Transverse colon (tissue), 4 donors: Measurements from ENCODE around the gene NOTUM. TPM values are rescaled to one million over a fixed set of nuclear protein-coding genes. Genes with fewer than 3 reads are reported as not detected.
"Not testable (repeated sequence)": the region's sequence is repeated elsewhere in the genome, so short reads cannot be mapped to it uniquely, and the experiment has no call there.

ENCODE experiments used
- DNase-seq: peaks from one replicate; pipeline ENCODE4 v3.0.0-alpha.2; 2019
- H3K27ac ChIP-seq, 4 donors: fragments of 200-600 bp; sonication (generic); 2 replicates each; pipeline ENCODE4 v1.5.1; 2016 to 2018; ENCODE audit warnings: inconsistent platforms in 4 of 4
- H3K27me3 ChIP-seq: fragments of 200-600 bp; sonication (generic); 2 replicates; pipeline ENCODE4 v1.5.1; 2017; ENCODE audit warnings: inconsistent platforms
- H3K36me3 ChIP-seq, 4 donors: fragments of 200-600 bp; sonication (generic); 2 replicates each; pipeline ENCODE4 v1.5.1; 2017 to 2019; ENCODE audit warnings: inconsistent platforms in 4 of 4
- H3K4me1 ChIP-seq, 4 donors: fragments of 200-600 bp; sonication (generic); 2 replicates each; pipeline ENCODE4 v1.5.1; 2017 to 2020; ENCODE audit warnings: inconsistent platforms in 4 of 4
- H3K4me3 ChIP-seq, 4 donors: fragments of 200-600 bp; sonication (generic); 1 replicate in 1 of 4; 2 replicates in 3 of 4; pipeline versions ENCODE4 v1.5.1 to v1.6.1; 2017 to 2019; ENCODE audit warnings: inconsistent platforms in 4 of 4
- H3K9me3 ChIP-seq, 2 donors: fragments of 200-600 bp; sonication (generic); 2 replicates each; pipeline ENCODE4 v1.5.1; 2017 to 2019; ENCODE audit warnings: inconsistent platforms in 2 of 2
- EP300 ChIP-seq: sonication (generic); formaldehyde crosslinking; IDR thresholded peaks from one replicate; pipeline ENCODE4 v1.6.1; 2017; ENCODE audit warnings: antibody characterized with exemption, low read depth
- POLR2A ChIP-seq: fragments of 450-650 bp; IDR thresholded peaks from one replicate; pipeline ENCODE4 v1.6.1; 2016; ENCODE audit warnings: antibody characterized with exemption, mild to moderate bottlenecking, moderate library complexity
- POLR2AphosphoS5 ChIP-seq, 3 donors: sonication (generic); formaldehyde crosslinking; IDR thresholded peaks; one replicate each; pipeline ENCODE4 v1.6.1; 2016; ENCODE audit warnings: antibody characterized with exemption in 3 of 3
- WGBS, 2 donors: methylation state at CpG; one replicate each; pipeline ENCODE4 v1.1.5; 2018; ENCODE audit warnings: low coverage in 1 of 2; 5-methylcytosine and 5-hydroxymethylcytosine counted together
- in situ Hi-C, 4 donors: fragments of 200-750 bp; cut with MboI; loops; one replicate each; pipeline versions ENCODE4 v1.15.0 to v1.15.1; 2017; ENCODE audit warnings: low sequenced_read_pairs in 3 of 4, low pct_ligation_motif_present in 1 of 4, low pct_unique_long_range_greater_than_20kb in 1 of 4
- intact Hi-C: fragments of 100-400 bp; cut with DNase I; formaldehyde crosslinking; loops from one replicate; pipeline ENCODE4 v1.15.1; 2023; ENCODE audit warnings: low total_unique reads
- total RNA-seq, 4 donors: library from RNA; depleted of rRNA; stranded (reverse); fragments of >200 nt; gene quantifications; one replicate each; pipeline ENCODE4 v1.1.0, GENCODE V29; 2016
- TF ChIP-seq, protein P1 (sequence below), 5 experiments: fragments of 200-600 bp in 3 of 5; fragments of 450-650 bp in 2 of 5; sonication (generic) in 3 of 5; IDR thresholded peaks; 1 replicate in 2 of 5; 2 replicates in 3 of 5; pipeline ENCODE4 v1.5.1; 2016 to 2017; ENCODE audit warnings: antibody characterized with exemption in 5 of 5, inconsistent platforms in 3 of 5, mild to moderate bottlenecking in 2 of 5, moderate library complexity in 1 of 5

NOTUM gene
- total RNA-seq, 4 donors from 2014 or later, result not detected

DNA sequence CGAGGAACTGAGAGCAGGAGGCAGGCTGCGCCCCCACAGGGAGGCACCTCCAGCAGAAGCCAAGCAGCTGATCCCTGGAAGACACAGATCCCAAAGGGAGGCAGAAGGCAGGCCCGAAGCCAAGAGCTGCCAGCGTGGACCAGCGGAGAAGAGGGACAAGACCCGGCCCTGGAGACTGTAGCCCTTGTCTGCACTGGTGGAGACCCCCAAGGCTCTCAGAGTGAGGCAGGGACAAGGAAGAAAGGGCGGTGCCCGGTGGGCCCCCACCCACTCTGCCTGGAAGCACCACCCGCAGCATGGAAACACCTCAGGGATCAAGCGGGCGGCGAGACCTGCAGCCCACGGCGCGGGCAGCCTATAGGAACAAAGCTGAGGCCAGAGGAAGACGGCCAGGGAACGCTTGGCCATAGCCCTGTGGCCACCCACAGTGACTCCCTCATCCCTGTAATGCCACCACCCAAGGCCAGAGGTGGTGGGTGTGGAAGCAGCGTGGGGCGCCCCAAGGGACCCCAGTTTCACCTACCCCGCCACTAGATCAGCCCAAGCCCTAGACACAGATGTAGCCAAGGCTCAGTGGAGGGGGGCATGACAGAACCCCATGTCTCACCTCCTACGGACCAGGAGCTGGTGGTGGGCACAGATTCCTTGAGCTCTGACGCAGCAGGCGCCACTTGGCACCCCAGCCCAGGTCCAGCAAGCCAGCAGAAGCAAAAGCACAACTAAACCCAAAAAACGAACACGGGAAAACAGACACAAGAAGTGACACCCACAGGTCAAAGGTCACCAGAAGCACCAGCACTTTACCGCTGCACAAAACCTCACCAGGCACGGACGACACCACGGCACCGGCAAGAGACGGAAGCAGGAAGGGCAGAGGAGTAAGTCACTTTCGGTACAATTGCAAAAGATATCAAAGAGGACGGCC, 40.1 kb downstream of the NOTUM start:
- Histone ChIP-seq H3K27ac (peak overlapping the region in 2 of 4 donors; percentile 7 to 89), H3K36me3 (peaks cover 0 to 7% (median 1%) of the 10 kb centered on the region in 4 donors), H3K4me3 (no peak overlapping the region), H3K4me1 (peaks cover 34 to 90% (median 76%) of the 10 kb centered on the region in 4 donors), H3K27me3 (no peaks in the 10 kb centered on the region), H3K9me3 (no peaks in the 10 kb centered on the region)
- no peak for DNase-seq
- in situ Hi-C loops (no loop called here), intact Hi-C loops (no loop called here)
- TF ChIP-seq POLR2A, result no peak
- TF ChIP-seq EP300, result no peak
- TF ChIP-seq, protein P1, sequence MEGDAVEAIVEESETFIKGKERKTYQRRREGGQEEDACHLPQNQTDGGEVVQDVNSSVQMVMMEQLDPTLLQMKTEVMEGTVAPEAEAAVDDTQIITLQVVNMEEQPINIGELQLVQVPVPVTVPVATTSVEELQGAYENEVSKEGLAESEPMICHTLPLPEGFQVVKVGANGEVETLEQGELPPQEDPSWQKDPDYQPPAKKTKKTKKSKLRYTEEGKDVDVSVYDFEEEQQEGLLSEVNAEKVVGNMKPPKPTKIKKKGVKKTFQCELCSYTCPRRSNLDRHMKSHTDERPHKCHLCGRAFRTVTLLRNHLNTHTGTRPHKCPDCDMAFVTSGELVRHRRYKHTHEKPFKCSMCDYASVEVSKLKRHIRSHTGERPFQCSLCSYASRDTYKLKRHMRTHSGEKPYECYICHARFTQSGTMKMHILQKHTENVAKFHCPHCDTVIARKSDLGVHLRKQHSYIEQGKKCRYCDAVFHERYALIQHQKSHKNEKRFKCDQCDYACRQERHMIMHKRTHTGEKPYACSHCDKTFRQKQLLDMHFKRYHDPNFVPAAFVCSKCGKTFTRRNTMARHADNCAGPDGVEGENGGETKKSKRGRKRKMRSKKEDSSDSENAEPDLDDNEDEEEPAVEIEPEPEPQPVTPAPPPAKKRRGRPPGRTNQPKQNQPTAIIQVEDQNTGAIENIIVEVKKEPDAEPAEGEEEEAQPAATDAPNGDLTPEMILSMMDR (IDR thresholded peaks at IDR 0.05), result no peak
- no peak for TF ChIP-seq POLR2AphosphoS5 (IDR thresholded peaks at IDR 0.05)
- 74 to 85% methylated on average over 5 to 33 of the region's 33 CpGs for WGBS, 2 donors

DNA sequence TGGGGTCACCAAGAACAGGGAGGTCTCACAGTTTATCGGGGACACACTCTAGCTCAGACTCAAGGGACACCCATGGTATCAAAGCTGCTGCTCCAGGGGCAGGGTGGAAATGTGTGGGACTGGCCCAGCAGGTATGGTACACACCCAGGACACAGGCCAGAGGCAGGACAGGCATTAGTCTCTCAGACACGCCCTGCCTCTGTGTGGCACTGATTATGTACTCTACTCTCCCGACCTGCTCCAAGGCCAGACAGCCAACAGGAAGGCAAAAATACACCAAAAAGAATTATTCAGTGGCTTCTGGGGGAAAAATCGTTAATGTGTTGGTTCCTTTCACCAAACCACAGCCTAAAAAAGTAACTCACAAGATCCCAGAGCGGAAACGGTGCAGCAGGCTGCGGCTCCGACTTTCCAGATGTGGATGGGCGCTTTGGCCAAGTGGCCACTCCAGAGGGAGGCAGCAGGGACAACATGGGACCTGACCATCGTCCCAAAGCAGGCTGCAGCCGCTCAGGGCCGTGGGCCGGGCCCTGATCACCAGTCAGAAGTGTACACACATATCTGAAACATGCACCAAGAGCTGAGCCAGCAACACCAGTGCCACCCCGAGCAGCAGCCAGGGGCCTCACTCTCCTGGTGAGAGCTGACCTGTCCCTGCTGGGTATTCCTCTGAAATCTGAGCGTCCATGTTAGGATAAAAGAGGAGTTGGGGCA, 42.0 kb downstream of the NOTUM start:
- H3K4me3 ChIP-seq, result no peak overlapping the region

DNA sequence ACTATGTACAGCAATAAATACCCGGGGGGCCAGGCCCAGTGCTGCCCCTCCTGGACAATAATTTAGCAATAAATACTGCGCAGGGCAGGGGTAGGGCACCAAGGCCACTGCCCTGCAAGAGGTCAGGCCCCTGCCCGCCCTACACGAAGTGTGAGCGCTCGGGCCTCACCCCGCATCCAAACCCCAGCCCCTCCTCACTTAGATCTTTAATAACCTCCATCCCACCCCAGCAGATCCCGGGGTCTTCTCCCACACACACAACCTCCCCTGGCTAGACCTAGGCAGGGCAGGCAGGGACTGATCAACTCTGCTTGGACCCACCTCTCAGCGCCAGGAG, 42.7 kb downstream of the NOTUM start:
- Histone ChIP-seq H3K27ac (peak overlapping the region; percentile 88 to 92 (median 90)), H3K36me3 (peaks cover 0 to 30% (median 11%) of the 10 kb centered on the region in 4 donors), H3K4me3 (peak overlapping the region in 3 of 4 donors; percentile 83 to 99 (median 90)), H3K4me1 (peaks cover 17 to 66% (median 50%) of the 10 kb centered on the region in 4 donors)
- WGBS, 2 donors, result 25% methylated on average over 9 of the region's 9 CpGs; no CpG with 5 or more reads in 1 of the 2 donors
- H3K27me3 ChIP-seq, H3K9me3 ChIP-seq, in situ Hi-C loops, intact Hi-C loops, DNase-seq: not testable (repeated sequence)

More for the DNA sequence above, 42.0 kb downstream of the NOTUM start:
- in situ Hi-C loops, result no loop called here
- intact Hi-C loops, result no loop called here
- H3K27me3 ChIP-seq, result no peaks in the 10 kb centered on the region
- no peaks in the 10 kb centered on the region for H3K9me3 ChIP-seq
- TF ChIP-seq EP300, result no peak
- TF ChIP-seq POLR2AphosphoS5 (IDR thresholded peaks at IDR 0.05), result peak in 2 of 3 donors; percentile 75 to 83
- TF ChIP-seq POLR2A, result peak; percentile 78
- TF ChIP-seq, protein P1 (IDR thresholded peaks at IDR 0.05), result no peak
- WGBS, 2 donors, result 73 to 74% methylated on average over 2 to 15 of the region's 15 CpGs
- H3K4me1 ChIP-seq, result peaks cover 21 to 73% (median 57%) of the 10 kb centered on the region in 4 donors
- DNase-seq, result peak; percentile 85
- peaks cover 0 to 23% (median 8%) of the 10 kb centered on the region in 4 donors for H3K36me3 ChIP-seq
- peak overlapping the region; percentile 88 to 92 (median 90) for H3K27ac ChIP-seq

DNA sequence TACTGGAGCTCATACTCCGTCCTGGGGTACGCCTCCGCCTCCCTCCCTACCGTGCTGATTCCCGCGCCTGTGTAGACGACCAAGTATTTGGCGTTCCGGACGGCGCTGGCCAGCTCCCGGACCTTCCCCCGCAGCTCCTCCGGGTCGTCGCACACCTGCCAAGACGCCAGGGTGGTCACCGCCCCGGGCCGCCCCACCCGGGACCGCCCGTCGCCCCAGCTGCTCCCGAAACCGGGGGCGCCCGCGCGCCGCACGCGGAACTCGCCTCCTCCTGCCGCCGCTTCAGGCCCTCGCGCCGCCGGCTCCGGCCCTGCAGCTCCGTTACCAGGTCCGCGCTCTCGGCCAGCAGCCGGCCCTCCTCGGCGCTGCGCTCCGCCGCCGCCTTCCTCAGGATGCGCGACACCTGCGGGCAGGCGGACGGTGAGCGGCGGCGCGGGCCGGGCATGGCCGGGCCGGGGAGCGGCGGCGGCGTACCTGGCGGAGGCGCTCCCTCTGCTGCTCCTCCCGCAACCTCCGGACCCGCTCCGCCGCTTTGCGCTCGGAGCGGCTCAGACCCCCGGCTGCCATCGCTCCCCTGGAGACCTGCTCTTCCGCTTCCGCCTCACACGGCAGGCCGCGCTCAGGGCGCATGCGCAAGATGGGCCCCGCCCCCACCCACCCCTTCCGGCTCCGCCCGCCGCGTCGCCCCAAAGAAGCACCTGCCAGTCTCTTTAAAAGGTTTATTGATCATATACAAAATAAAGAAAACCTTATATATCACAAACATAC, 43.2 kb downstream of the NOTUM start, which contains the start of gene SIRT7:
Gene SIRT7, minus strand, starts transcription at position 612 of the 768 bp plus-strand sequence. Its CDS starts 45 bp downstream, at position 567.
- 1% methylated on average over 55 of the region's 94 CpGs; no CpG with 5 or more reads in 1 of the 2 donors for WGBS, 2 donors
- Histone ChIP-seq H3K27ac (peak within 1 kb of the TSS; percentile 88 to 92 (median 90)), H3K4me3 (peak within 1 kb of the TSS; percentile 83 to 99 (median 91)), H3K27me3 (no peaks in the 10 kb centered on the region), H3K9me3 (no peaks in the 10 kb centered on the region), H3K36me3 (peaks cover 0 to 32% (median 11%) of the 10 kb centered on the region in 4 donors), H3K4me1 (peaks cover 15 to 61% (median 44%) of the 10 kb centered on the region in 4 donors)
- TF ChIP-seq POLR2AphosphoS5 (IDR thresholded peaks at IDR 0.05) (peak; percentile 80 to 95 (median 92)), POLR2A (peak; percentile 67), EP300 (no peak)
- intact Hi-C loops (no loop called here), in situ Hi-C loops (no loop called here)
- peak; percentile 83 for DNase-seq
